DND-41 (cell line): ENCODE results near the gene FNDC3B.

Experiments used
- CTCF ChIP-seq: IDR thresholded peaks from 2 replicates; pipeline ENCODE4 v1.5.1; 2012; ENCODE audit warnings: borderline replicate concordance, low read length, moderate library complexity, mild to moderate bottlenecking; ENCODE audit not compliant: poor library complexity, severe bottlenecking; ENCODE audit errors: extremely low read depth
- EZH2 ChIP-seq: IDR thresholded peaks from 3 replicates; pipeline ENCODE4 v1.6.1; 2012; ENCODE audit warnings: borderline replicate concordance, low read depth, mild to moderate bottlenecking, moderate library complexity, low read length, inconsistent platforms; ENCODE audit not compliant: severe bottlenecking

- TF ChIP-seq CTCF, result no peak
- no peak for TF ChIP-seq EZH2
These were observed 146.5 kb downstream of the FNDC3B start for GRCh38 chr3:172185907-172186306.
